Measurements from ENCODE around the gene LACRT. TPM values are rescaled to one million over a fixed set of nuclear protein-coding genes. Genes with fewer than 3 reads are reported as not detected.

LACRT gene
- total RNA-seq, 3 donors from 2014 or later, result not detected

DNA sequence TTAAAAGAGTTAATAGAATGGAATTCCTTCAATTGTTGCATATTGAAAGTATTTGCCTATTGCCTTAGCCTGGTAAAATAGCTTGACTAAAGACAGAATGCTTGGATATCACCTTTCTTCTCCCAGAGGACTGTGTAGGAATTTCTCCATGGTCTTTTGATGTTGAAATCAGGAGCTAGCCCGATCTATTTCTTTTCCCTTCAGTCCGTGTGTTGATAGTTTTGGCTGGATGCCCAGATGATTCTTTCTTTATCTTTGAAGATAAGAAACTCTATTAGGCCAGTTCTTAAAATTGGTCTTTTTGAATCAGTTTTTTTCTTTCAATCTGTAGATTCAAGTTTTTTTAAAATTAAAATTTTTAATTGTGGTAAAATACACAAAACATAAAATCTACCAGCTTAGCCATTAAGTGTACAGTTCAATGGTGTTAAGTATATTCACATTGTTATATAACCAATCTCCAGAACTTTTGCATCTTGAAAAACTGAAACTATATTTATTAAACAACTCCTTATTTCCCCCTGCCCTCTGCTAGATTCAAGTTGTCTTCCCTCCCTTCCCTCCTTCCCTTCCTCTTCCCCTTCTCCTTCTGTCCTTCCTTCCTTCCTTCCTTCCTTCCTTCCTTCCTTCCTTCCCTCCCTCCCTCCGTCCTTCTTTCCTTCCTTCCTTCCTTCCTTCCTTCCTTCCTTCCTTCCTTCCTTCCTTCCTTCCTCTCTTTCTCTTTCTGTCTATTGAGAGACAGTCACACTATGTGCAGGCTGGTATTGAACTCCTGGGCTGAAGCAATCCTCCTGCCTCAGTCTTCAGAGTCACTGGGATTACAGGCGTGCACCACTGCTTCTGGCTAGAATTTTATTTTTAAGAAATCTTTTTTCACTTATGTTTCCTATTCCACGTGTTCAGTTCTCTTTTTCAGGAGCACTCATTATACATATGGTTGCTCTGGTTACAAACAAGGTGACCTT, 10.1 kb downstream of the LACRT start:
- no peak for ATAC-seq

DNA sequence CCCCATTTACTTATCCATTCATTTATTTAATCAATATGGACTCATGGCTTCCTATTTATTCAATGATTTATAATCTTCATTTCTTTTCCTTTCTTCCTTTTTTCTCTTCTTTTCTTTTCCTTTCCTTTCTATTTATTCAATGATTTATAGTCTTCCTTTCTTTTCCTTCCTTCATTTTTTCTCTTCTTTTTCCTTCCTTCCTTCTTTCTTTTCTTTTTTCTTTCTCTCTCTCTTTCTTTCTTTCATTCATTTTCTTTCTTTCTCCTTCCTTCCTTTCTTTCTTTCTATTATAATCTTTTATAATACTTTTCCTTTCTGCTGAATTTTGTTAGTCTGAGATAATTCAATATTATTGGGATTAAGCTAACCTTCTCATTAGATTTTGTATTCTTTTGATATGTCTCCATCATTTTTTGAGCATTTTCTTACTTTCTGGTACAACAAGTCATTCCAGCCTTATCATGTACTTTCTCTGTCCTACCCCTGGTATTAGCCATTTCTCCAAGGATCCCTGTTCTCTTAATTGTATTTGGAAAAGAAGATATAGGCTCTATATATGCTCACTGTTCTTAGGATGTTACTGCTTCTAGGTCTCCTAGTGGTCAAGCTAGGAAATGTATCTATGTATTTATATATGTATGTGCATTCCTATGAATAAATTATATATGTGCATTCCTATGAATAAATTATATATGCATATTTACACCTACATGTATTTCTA, 12.1 kb downstream of the LACRT start:
- DNase-seq (no peak), ATAC-seq (no peak)
- Mint-ChIP-seq H3K36me3 (ENCODE audit: insufficient read depth) (no peaks in the 10 kb centered on the region), H3K9me3 (peaks cover 7% of the 10 kb centered on the region), H3K4me3 (no peak overlapping the region), H3K4me1 (ENCODE audit: low read depth) (no peaks in the 10 kb centered on the region), H3K27me3 (ENCODE audit: low read depth) (peaks cover 60% of the 10 kb centered on the region)

More for the DNA sequence above, 10.1 kb downstream of the LACRT start:
- H3K9me3 Mint-ChIP-seq, result peaks cover 13% of the 10 kb centered on the region
- no peak for DNase-seq
- no peaks in the 10 kb centered on the region for H3K4me1 Mint-ChIP-seq (ENCODE audit: low read depth)
- no peak overlapping the region for H3K4me3 Mint-ChIP-seq
- peaks cover 71% of the 10 kb centered on the region for H3K27me3 Mint-ChIP-seq (ENCODE audit: low read depth)
- H3K36me3 Mint-ChIP-seq (ENCODE audit: insufficient read depth), result no peaks in the 10 kb centered on the region

DNA sequence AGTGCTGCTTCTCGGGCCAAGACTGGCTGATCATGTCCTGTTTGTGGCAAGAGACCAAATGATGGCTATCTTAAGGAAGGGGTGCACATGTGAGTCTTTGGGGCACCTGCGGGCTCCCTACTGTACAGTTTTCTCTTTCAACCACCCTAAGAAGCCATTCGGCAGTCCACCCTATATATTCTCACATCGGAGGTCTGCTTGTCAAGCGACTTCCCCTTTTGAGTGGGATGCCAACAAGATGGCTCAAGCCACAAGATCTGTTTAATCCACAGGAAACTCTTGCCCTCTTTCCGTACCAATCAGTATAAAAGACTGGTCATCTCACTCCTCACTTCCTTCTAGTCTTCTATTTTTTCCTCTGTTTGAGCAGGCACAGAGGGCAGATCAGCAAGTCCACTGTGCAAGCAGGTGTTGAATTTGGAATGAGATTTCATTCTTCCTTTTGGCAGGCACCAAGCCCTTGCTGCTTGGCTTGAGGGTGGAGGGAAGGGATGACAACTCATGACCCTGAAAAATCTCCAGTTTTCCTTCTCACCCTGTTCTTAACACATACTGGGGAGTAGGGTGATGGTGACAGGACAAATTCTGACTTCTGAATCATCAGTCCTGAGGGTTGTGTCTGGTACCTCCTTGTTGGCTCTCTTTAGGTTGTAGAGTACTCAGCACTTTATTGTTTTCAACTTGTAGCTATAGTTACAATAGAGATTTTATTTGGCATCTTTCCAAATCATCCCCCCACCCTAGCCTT, 17.6 kb downstream of the LACRT start:
- Mint-ChIP-seq H3K4me3 (no peak overlapping the region), H3K4me1 (ENCODE audit: low read depth) (peaks cover 4% of the 10 kb centered on the region), H3K27me3 (ENCODE audit: low read depth) (peaks cover 46% of the 10 kb centered on the region), H3K9me3 (no peaks in the 10 kb centered on the region), H3K36me3 (ENCODE audit: insufficient read depth) (no peaks in the 10 kb centered on the region)
- DNase-seq (no peak), ATAC-seq (no peak)

DNA sequence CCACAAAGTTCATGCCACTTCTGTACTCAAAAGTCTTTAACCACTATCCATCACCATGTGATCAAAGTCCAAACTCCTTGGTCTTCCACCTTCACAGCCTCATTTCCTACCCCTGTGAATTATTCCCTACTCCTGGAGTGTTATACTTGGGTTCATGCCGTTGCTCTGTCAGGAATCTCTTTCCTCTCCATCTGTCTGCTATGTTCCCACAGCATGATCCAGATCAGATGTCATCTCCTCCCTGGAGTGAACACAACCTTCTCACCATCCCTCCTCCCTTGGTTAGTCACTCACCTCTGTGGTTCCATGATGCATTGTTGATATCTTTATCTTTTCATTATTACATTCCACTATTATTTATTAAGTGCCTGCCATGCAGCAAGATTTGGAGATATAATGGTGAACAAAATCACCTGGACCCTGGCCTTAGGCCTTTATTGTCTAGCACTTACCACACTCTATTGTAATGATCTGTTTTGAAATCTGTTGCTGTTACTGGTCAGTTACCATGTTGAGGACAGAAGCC, 22.4 kb downstream of the LACRT start:
- no peak overlapping the region for H3K4me3 Mint-ChIP-seq
- H3K36me3 Mint-ChIP-seq (ENCODE audit: insufficient read depth), result no peaks in the 10 kb centered on the region
- H3K9me3 Mint-ChIP-seq, result no peaks in the 10 kb centered on the region
- ATAC-seq (no peak), DNase-seq (no peak)
- peaks cover 4% of the 10 kb centered on the region for H3K4me1 Mint-ChIP-seq (ENCODE audit: low read depth)
- peaks cover 33% of the 10 kb centered on the region for H3K27me3 Mint-ChIP-seq (ENCODE audit: low read depth)

DNA sequence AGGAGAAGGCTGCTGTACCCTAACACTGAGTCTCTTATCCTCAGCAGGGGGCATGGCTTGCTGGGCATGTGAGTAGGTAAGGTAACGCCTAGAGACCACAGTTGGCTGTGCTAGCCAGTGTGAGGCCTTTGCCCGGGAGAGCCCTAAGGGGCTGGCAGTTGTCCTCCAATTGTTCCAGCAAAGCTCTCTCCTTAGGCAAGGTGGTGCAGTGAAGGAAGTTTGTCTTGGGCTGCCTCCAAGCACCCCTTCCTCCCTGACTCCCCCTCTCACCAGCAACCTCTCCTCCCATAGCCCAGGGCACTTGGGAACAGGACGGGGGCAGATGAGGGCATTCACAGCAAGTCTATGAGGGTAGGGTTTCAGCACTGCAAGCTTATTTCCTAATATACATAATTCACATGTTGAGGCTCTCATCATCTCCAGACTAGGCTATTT, 23.0 kb downstream of the LACRT start:
- Mint-ChIP-seq H3K4me3 (no peak overlapping the region), H3K27me3 (ENCODE audit: low read depth) (peaks cover 28% of the 10 kb centered on the region), H3K9me3 (no peaks in the 10 kb centered on the region), H3K36me3 (ENCODE audit: insufficient read depth) (no peaks in the 10 kb centered on the region), H3K4me1 (ENCODE audit: low read depth) (peaks cover 1% of the 10 kb centered on the region)
- ATAC-seq, result no peak
- no peak for DNase-seq

DNA sequence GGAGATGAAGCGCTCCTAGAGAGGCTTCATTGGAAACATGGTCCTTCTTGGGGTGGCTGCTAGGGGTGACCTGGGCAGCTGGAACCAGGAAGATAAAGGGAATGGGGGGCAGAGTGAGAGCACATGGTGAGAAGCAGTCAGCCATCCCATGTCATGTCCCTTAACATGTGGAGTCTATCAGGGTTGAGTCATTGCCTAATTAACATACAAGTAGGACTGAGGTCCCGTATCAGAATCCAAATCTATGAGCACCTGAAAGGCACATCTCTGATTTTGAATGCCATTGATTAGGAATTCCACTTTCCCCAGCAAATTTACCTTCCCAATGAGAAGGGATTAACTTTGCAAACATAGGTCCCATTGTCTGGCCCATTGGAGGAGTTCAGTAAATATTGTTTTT, 25.9 kb downstream of the LACRT start:
- no peak for ATAC-seq
- DNase-seq, result no peak
- no peak overlapping the region for H3K4me3 Mint-ChIP-seq
- peaks cover 12% of the 10 kb centered on the region for H3K27me3 Mint-ChIP-seq (ENCODE audit: low read depth)
- no peaks in the 10 kb centered on the region for H3K36me3 Mint-ChIP-seq (ENCODE audit: insufficient read depth)
- no peaks in the 10 kb centered on the region for H3K9me3 Mint-ChIP-seq
- H3K4me1 Mint-ChIP-seq (ENCODE audit: low read depth), result no peaks in the 10 kb centered on the region

DNA sequence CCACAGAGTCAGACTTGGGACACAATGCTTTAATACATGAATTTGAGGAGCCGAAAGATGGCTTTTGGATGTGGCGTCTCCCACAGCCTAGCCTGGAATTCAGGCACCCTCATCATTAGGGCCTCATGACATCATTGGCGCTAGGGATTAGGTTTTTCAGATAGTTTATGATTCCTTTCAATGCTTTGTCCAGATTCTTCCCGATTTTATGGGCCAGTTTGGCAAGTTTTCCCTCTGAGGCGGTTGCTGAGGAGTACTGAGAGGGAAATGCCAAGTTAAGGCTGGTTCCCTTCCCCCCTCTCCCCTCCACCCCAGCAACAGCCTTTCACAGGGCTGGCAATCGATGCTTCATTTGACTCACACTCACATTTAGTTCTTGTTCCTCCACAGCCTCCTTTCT, 26.5 kb downstream of the LACRT start:
- Mint-ChIP-seq H3K36me3 (ENCODE audit: insufficient read depth) (no peaks in the 10 kb centered on the region), H3K4me1 (ENCODE audit: low read depth) (peaks cover 2% of the 10 kb centered on the region), H3K9me3 (no peaks in the 10 kb centered on the region), H3K4me3 (no peak overlapping the region), H3K27me3 (ENCODE audit: low read depth) (peaks cover 9% of the 10 kb centered on the region)
- DNase-seq (no peak), ATAC-seq (no peak)

DNA sequence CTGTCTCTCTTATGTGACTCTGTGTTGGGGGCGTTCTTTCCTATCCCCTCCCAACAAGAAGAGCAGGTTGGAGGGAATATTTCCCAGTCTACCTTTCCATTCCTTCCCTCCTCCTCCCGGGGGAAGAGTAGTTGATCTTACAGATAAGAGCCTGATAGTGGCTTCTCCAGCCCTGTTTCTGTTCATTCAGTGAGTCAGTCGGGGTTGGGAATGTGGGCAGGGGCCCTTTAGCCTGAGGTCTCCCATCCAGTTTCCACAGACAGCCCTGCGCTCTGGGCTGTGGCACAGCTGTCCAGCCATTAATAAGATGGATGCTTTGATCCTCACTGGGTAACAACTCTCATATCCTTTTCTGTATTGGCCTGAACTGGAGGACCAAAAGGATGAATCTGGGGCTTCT, 28.1 kb downstream of the LACRT start:
- Mint-ChIP-seq H3K36me3 (ENCODE audit: insufficient read depth) (no peaks in the 10 kb centered on the region), H3K9me3 (no peaks in the 10 kb centered on the region), H3K4me3 (no peak overlapping the region), H3K4me1 (ENCODE audit: low read depth) (peaks cover 2% of the 10 kb centered on the region), H3K27me3 (ENCODE audit: low read depth) (peaks cover 6% of the 10 kb centered on the region)
- ATAC-seq, result no peak
- no peak for DNase-seq

DNA sequence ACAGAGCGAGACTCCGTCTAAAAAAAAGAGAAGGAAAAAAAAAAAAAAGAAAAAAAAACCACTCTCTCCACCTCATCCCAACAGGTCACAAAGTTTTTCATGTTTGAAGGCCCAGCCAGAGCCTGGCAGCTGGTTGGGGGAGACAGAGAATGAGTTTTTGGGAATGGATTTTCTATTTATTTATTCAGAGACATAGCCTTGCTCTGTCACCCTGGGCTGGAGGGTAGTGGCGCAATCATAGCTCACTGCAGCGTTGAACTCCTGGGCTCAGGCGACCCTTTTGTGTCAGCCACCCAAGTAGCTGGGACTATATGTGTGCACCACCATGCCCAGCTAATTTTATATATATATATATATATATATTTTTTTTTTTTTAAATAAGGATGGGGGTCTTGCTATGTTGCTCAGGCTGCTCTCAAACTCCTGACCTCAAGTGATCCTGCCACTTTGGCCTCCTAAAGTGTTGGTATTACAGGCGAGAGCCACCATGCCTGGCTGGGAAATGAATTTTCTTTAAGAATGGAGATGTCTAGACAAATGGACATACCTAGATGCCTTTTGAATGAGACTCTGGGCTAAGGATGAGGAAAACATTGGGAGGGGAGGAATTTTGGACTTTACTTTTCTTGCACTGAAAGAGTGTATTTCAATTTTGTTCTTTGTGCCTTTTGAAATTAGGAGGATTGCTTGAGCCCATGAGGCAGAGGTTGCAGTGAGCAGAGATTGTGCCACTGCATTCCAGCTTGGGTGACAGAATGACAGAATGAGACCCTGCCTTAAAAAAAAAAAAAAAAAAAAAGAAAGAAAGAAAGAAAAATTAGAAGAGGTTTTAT, 29.3 kb downstream of the LACRT start:
- no peak for DNase-seq
- peaks cover 2% of the 10 kb centered on the region for H3K4me1 Mint-ChIP-seq (ENCODE audit: low read depth)
- ATAC-seq, result no peak
- no peaks in the 10 kb centered on the region for H3K36me3 Mint-ChIP-seq (ENCODE audit: insufficient read depth)
- H3K27me3 Mint-ChIP-seq (ENCODE audit: low read depth), result peaks cover 4% of the 10 kb centered on the region
- H3K4me3 Mint-ChIP-seq, result no peak overlapping the region
- no peaks in the 10 kb centered on the region for H3K9me3 Mint-ChIP-seq

DNA sequence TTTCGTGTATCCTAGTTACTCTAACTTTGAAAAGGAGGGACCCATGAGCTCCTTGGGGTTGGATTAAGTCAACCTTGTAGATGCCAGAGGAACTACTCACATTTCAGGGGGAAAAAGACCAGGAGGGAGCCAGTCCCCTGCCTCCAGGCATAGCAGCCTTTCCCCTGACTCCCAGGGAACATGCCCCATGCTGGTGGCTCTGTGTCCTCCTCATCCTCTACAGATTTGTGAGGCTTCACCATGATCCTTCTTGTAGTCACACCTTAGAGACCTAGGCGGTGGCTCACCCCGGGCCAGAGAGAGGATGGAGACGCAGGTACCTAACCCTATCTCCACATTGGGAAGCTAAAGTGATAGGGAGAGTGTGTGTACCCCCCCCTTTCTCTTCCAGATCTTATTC, 30.3 kb downstream of the LACRT start:
- Mint-ChIP-seq H3K4me3 (no peak overlapping the region), H3K36me3 (ENCODE audit: insufficient read depth) (no peaks in the 10 kb centered on the region), H3K27me3 (ENCODE audit: low read depth) (peaks cover 4% of the 10 kb centered on the region), H3K4me1 (ENCODE audit: low read depth) (peaks cover 2% of the 10 kb centered on the region), H3K9me3 (no peaks in the 10 kb centered on the region)
- DNase-seq (no peak), ATAC-seq (no peak)

DNA sequence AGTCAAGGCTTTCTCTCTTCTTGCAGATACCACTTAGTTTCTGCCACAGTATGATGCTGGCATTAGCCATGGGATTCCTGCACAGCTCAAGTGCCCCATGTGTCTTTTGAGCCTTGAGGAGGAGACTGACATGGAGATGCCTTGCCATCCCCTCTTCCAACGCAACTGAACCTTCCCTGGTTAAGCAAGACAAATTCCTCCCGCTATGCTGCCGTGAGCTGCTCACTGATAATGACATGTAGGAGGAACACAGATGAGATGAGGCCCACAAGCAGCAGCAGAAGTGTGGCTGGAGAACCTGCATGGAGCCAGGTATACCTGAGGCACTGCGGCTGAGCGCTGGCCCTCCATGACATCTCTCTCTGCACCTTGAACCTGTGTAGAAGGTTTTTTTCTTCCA, 30.8 kb downstream of the LACRT start:
- DNase-seq (no peak), ATAC-seq (no peak)
- Mint-ChIP-seq H3K9me3 (no peaks in the 10 kb centered on the region), H3K4me3 (no peak overlapping the region), H3K4me1 (ENCODE audit: low read depth) (peaks cover 2% of the 10 kb centered on the region), H3K36me3 (ENCODE audit: insufficient read depth) (no peaks in the 10 kb centered on the region), H3K27me3 (ENCODE audit: low read depth) (peaks cover 4% of the 10 kb centered on the region)

DNA sequence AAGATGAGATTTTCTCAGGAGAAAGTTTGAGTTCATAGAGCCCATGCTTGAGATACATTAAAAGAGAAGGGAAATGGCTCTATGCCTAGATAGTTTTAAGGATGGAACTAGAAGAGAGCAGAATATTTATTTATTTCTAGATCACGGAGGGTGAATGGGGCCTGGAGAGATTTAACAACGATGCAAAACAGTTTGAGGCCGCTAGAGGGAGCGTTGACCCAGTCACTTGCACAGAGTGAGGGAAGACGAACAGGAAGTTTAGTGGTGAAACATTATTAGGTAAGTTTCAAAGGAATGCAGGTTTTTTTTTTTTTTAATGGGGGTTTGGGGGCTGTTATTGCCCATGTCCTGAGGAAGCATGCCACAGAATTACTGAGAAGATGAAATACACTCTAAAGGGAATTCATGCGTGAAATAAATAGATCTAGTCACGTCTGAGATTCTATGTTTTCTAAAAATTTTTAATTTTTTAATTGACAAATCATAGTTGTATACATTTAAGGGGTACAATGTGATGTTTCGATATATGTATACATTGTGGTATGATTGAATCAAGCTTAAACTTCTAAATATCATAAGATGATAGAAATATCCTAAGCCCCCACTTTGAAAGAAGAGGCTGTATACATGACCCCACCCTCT, 31.4 kb downstream of the LACRT start:
- peak; percentile 79 to 87 for ATAC-seq
- peaks cover 2% of the 10 kb centered on the region for H3K4me1 Mint-ChIP-seq (ENCODE audit: low read depth)
- H3K4me3 Mint-ChIP-seq, result no peak overlapping the region
- H3K9me3 Mint-ChIP-seq, result no peaks in the 10 kb centered on the region
- H3K36me3 Mint-ChIP-seq (ENCODE audit: insufficient read depth), result no peaks in the 10 kb centered on the region
- peak; percentile 53 for DNase-seq
- peaks cover 4% of the 10 kb centered on the region for H3K27me3 Mint-ChIP-seq (ENCODE audit: low read depth)

DNA sequence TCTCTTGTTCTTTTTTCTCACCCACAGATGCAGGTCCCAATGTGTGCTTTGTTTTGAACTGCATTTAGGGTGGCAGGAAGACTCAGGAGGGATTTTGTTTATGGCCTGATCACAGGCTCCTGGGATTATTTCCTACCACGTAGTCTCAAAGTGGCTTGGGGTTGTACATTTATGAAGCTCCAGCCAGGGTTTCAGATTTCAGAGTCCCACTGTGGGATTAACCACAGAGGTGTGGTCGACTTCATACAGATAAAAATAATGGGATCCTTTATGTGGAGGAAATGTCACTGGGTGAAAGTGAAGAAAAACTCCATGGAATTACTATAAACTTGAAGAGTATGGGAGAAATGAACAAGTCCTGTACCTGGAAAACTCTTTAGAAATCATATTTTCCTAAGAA, 32.0 kb downstream of the LACRT start:
- Mint-ChIP-seq H3K36me3 (ENCODE audit: insufficient read depth) (no peaks in the 10 kb centered on the region), H3K9me3 (no peaks in the 10 kb centered on the region), H3K4me3 (no peak overlapping the region), H3K4me1 (ENCODE audit: low read depth) (peaks cover 2% of the 10 kb centered on the region), H3K27me3 (ENCODE audit: low read depth) (peaks cover 4% of the 10 kb centered on the region)
- ATAC-seq, result no peak
- no peak for DNase-seq
